H1 (cell line): Measurements from ENCODE around the gene SPOUT1. TPM values are rescaled to one million over a fixed set of nuclear protein-coding genes. Genes with fewer than 3 reads are reported as not detected.

ENCODE experiments used
- CTCF ChIA-PET: fragments of 300-600 bp; sonication (Branson Sonifier 250); formaldehyde crosslinking; loops from one replicate; lab custom pipeline; 2021; ENCODE audit not compliant: partially characterized antibody; lab: Charles Lee
- POLR2A ChIA-PET: fragments of 300-600 bp; sonication (Branson Sonifier 250); formaldehyde crosslinking; loops from one replicate; lab custom pipeline; 2021; ENCODE audit warnings: inconsistent platforms; ENCODE audit not compliant: partially characterized antibody; lab: Charles Lee
- DNase-seq, 2 experiments: peaks; one replicate each; pipeline versions ENCODE4 v3.0.0 to v3.0.0-alpha.2; 2010 to 2022; ENCODE audit warnings: low spot score in 2 of 2, low read depth in 1 of 2, mixed read lengths in 1 of 2
- FAIRE-seq: peaks from 2 replicates; lab custom pipeline; 2011; peaks lifted over from hg19 to GRCh38; lab: Jason Lieb, UNC
- H2AFZ ChIP-seq: 2 replicates; pipeline ENCODE4 v1.8.1; 2012; ENCODE audit warnings: low read length, inconsistent platforms
- H2AK5ac ChIP-seq: 2 replicates; pipeline ENCODE4 v1.6.1; 2013; ENCODE audit warnings: low read depth, low read length
- H2BK120ac ChIP-seq: replicated peaks from 2 replicates; pipeline ENCODE3; 2013; ENCODE audit warnings: low read depth, low read length, inconsistent platforms
- H2BK12ac ChIP-seq: 2 replicates; pipeline ENCODE4 v1.6.1; 2013; ENCODE audit warnings: low read depth, low read length
- H2BK15ac ChIP-seq: 2 replicates; pipeline ENCODE4 v1.6.1; 2013; ENCODE audit warnings: low read length
- H2BK20ac ChIP-seq: 2 replicates; pipeline ENCODE4 v1.6.1; 2013; ENCODE audit warnings: low read length
- H2BK5ac ChIP-seq: 2 replicates; pipeline ENCODE4 v1.6.1; 2013; ENCODE audit warnings: low read depth, low read length
- H3K14ac ChIP-seq: 2 replicates; pipeline ENCODE4 v1.6.1; 2013; ENCODE audit warnings: inconsistent platforms; ENCODE audit not compliant: insufficient read length
- H3K18ac ChIP-seq: 2 replicates; pipeline ENCODE4 v1.6.1; 2013; ENCODE audit warnings: low read length; ENCODE audit errors: extremely low read depth
- H3K23ac ChIP-seq: 2 replicates; pipeline ENCODE4 v1.6.1; 2013; ENCODE audit warnings: inconsistent platforms; ENCODE audit not compliant: insufficient read length
- H3K23me2 ChIP-seq: 2 replicates; pipeline ENCODE4 v1.6.1; 2013; ENCODE audit warnings: low read depth, low read length
- H3K27ac ChIP-seq: 2 replicates; pipeline ENCODE4 v1.6.1; 2011; ENCODE audit warnings: low read depth, low read length, inconsistent platforms
- H3K27me3 ChIP-seq, 4 experiments: replicated peaks in 1 of 4; 1 replicate in 1 of 4; 2 replicates in 3 of 4; pipeline versions ENCODE4 v1.6.1 to v1.8.1; 2011 to 2013; ENCODE audit warnings: low read length in 3 of 4, mild to moderate bottlenecking in 3 of 4, inconsistent platforms in 2 of 4, mixed read lengths in 2 of 4, moderate library complexity in 1 of 4; ENCODE audit not compliant: control insufficient read depth in 3 of 4, insufficient read depth in 3 of 4; ENCODE audit errors: extremely low read depth in 1 of 4
- H3K36me3 ChIP-seq, 4 experiments: 2 replicates each; pipeline versions ENCODE4 v1.6.1 to v1.8.1; 2011 to 2013; ENCODE audit warnings: mild to moderate bottlenecking in 4 of 4, low read length in 3 of 4, moderate library complexity in 2 of 4, control low read depth in 1 of 4, inconsistent platforms in 1 of 4; ENCODE audit not compliant: insufficient read depth in 4 of 4, control insufficient read depth in 2 of 4
- H3K4ac ChIP-seq: replicated peaks from 2 replicates; pipeline ENCODE3; 2013; ENCODE audit warnings: low read length, low read depth, mixed read lengths, inconsistent platforms; ENCODE audit not compliant: insufficient read length
- H3K4me1 ChIP-seq, 4 experiments: replicated peaks in 1 of 4; 1 replicate in 1 of 4; 2 replicates in 3 of 4; pipeline versions ENCODE4 v1.6.1 to v1.8.1; 2011 to 2013; ENCODE audit warnings: low read length in 3 of 4, inconsistent platforms in 2 of 4, mixed read lengths in 1 of 4; ENCODE audit not compliant: insufficient read depth in 4 of 4, control insufficient read depth in 3 of 4
- H3K4me2 ChIP-seq, 2 experiments: 2 replicates each; pipeline versions ENCODE4 v1.6.1 to v1.8.1; 2011 to 2013; ENCODE audit warnings: low read depth in 2 of 2, low read length in 2 of 2, control low read depth in 1 of 2, inconsistent platforms in 1 of 2, mild to moderate bottlenecking in 1 of 2; ENCODE audit not compliant: insufficient read depth in 1 of 2
- H3K4me3 ChIP-seq, 4 experiments: fragments of 200-600, 300-600 bp in 1 of 4; sonication (generic), shearing (Covaris generic), sonication (Bioruptor Twin) in 1 of 4; 2 replicates each; pipeline versions ENCODE4 v1.5.1 to v1.8.1; 2011 to 2016; ENCODE audit warnings: low read length in 4 of 4, low read depth in 3 of 4, control low read depth in 2 of 4, inconsistent platforms in 2 of 4, mild to moderate bottlenecking in 2 of 4, mixed read lengths in 1 of 4, moderate library complexity in 1 of 4; ENCODE audit not compliant: insufficient read depth in 2 of 4; ENCODE audit errors: extremely low read depth in 1 of 4
- H3K56ac ChIP-seq: replicated peaks from 2 replicates; pipeline ENCODE3; 2013; ENCODE audit warnings: low read depth, mild to moderate bottlenecking, mixed read lengths, low read length, inconsistent platforms; ENCODE audit not compliant: insufficient read length
- H3K79me1 ChIP-seq: 2 replicates; pipeline ENCODE4 v1.6.1; 2013; ENCODE audit warnings: low read depth, low read length, control low read depth
- H3K79me2 ChIP-seq, 2 experiments: 2 replicates each; pipeline versions ENCODE4 v1.6.1 to v1.8.1; 2012 to 2013; ENCODE audit warnings: low read length in 2 of 2, mild to moderate bottlenecking in 2 of 2, inconsistent platforms in 1 of 2; ENCODE audit not compliant: insufficient read depth in 2 of 2, control insufficient read depth in 1 of 2
- H3K9ac ChIP-seq, 4 experiments: replicated peaks in 1 of 4; 1 replicate in 1 of 4; 2 replicates in 3 of 4; pipeline versions ENCODE4 v1.6.1 to v1.8.1; 2011 to 2013; ENCODE audit warnings: low read depth in 3 of 4, low read length in 3 of 4, control low read depth in 2 of 4, mild to moderate bottlenecking in 2 of 4, moderate library complexity in 2 of 4, inconsistent platforms in 1 of 4; ENCODE audit errors: extremely low read depth in 1 of 4
- H3K9me3 ChIP-seq, 2 experiments: 2 replicates each; pipeline versions ENCODE4 v1.6.1 to v1.8.1; 2012 to 2013; ENCODE audit warnings: mild to moderate bottlenecking in 2 of 2, moderate library complexity in 2 of 2, control low read depth in 1 of 2, inconsistent platforms in 1 of 2, low read depth in 1 of 2, low read length in 1 of 2, mixed read lengths in 1 of 2; ENCODE audit not compliant: insufficient read depth in 2 of 2
- H4K20me1 ChIP-seq, 2 experiments: replicated peaks in 1 of 2; 2 replicates each; pipeline versions ENCODE3 to v1.8.1; 2011 to 2013; ENCODE audit warnings: inconsistent platforms in 2 of 2, low read length in 2 of 2, mild to moderate bottlenecking in 1 of 2; ENCODE audit not compliant: insufficient read depth in 2 of 2, control insufficient read depth in 1 of 2
- H4K5ac ChIP-seq: 2 replicates; pipeline ENCODE4 v1.6.1; 2013; ENCODE audit warnings: low read length, low read depth, mixed read lengths, inconsistent platforms; ENCODE audit not compliant: insufficient read length
- H4K8ac ChIP-seq: 2 replicates; pipeline ENCODE4 v1.8.0; 2013; ENCODE audit warnings: mild to moderate bottlenecking, moderate library complexity, low read length, inconsistent platforms; ENCODE audit not compliant: insufficient read depth; ENCODE audit errors: extremely low read depth
- H4K91ac ChIP-seq: replicated peaks from 2 replicates; pipeline ENCODE3; 2013; ENCODE audit warnings: low read length, mixed read lengths, inconsistent platforms; ENCODE audit not compliant: insufficient read length
- CHD2 ChIP-seq: IDR thresholded peaks from 2 replicates; pipeline ENCODE4 v1.6.1; 2012; ENCODE audit warnings: low read length, improper control_type of control experiment
- CTCF ChIP-seq, 3 experiments: IDR thresholded peaks; 1 replicate in 2 of 3; 2 replicates in 1 of 3; pipeline versions ENCODE4 v1.5.1 to v1.6.1; 2011; ENCODE audit warnings: low read length in 3 of 3, mild to moderate bottlenecking in 3 of 3, inconsistent platforms in 2 of 3, low read depth in 1 of 3, moderate library complexity in 1 of 3; ENCODE audit not compliant: insufficient read depth in 1 of 3; ENCODE audit errors: control extremely low read depth in 1 of 3
- SRF ChIP-seq: IDR thresholded peaks from 2 replicates; pipeline ENCODE4 v1.6.1; 2011; ENCODE audit warnings: mild to moderate bottlenecking, low read depth, low read length, moderate library complexity
- WGBS, 2 experiments: shearing (Covaris generic) in 1 of 2; methylation state at CpG; one replicate each; pipeline versions ENCODE4 v1.1.6 to v1.1.7; 2013 to 2015; ENCODE audit warnings: low lambda C conversion rate in 2 of 2, mixed read lengths in 2 of 2, inconsistent platforms in 1 of 2, low coverage in 1 of 2, missing lambda C conversion rate in 1 of 2; ENCODE audit not compliant: insufficient replicate concordance in 2 of 2, insufficient coverage in 1 of 2, insufficient read length in 1 of 2; ENCODE audit errors: extremely low coverage in 1 of 2, missing lambda C conversion rate in 1 of 2; 5-methylcytosine and 5-hydroxymethylcytosine counted together
- polyA plus RNA-seq, 7 experiments: library from polyadenylated mRNA; depleted of rRNA in 3 of 7; stranded (reverse) in 5 of 7; unstranded in 2 of 7; fragments of >200 nt in 5 of 7; fragments of 200-250 nt in 2 of 7; gene quantifications; 1 replicate in 5 of 7; 2 replicates in 1 of 7; 4 replicates in 1 of 7; pipeline versions ENCODE4 v1.2.1 to v1.2.3, GENCODE V29; 2011 to 2013; ENCODE audit warnings: missing spikeins in 2 of 7, mixed read lengths in 2 of 7
- total RNA-seq: library from RNA; stranded (reverse); fragmentation: NEBNext Ultra II Directional; extraction: Animal tissue kit (Norgen Biotek cat#: 25700); gene quantifications from 2 replicates; pipeline ENCODE4 v1.2.1, GENCODE V29; 2021

The SPOUT1 gene
- total and polyA plus RNA-seq, 2 of the 8 experiments (the other 6 are each of a cell fraction or from before 2014, with no cell fraction given), result 69.2 to 77.8 TPM

- FAIRE-seq (no peak), DNase-seq (no peak)
- Histone ChIP-seq H3K79me2 (no peaks in the 10 kb centered on the region), H3K9ac (no peak overlapping the region), H2AFZ (no peak overlapping the region), H3K14ac (no peak overlapping the region), H3K4ac (no peak overlapping the region), H2BK12ac (no peak overlapping the region), H2BK15ac (no peak overlapping the region), H2AK5ac (no peak overlapping the region), H2BK120ac (no peak overlapping the region), H3K4me1 (no peaks in the 10 kb centered on the region), H2BK20ac (no peak overlapping the region), H3K27ac (no peak overlapping the region), H3K36me3 (peaks cover 2 to 13% (median 10%) of the 10 kb centered on the region in 4 experiments; a peak in 6 of 8 replicates), H3K79me1 (no peaks in the 10 kb centered on the region), H4K91ac (no peak overlapping the region), H3K4me2 (no peak overlapping the region), H4K8ac (no peak overlapping the region), H3K23me2 (no peaks in the 10 kb centered on the region), H3K56ac (no peak overlapping the region), H3K9me3 (no peaks in the 10 kb centered on the region), H4K5ac (no peak overlapping the region), H3K4me3 (no peak overlapping the region), H3K23ac (no peak overlapping the region), H3K27me3 (no peaks in the 10 kb centered on the region), H4K20me1 (peaks cover 0 to 4% of the 10 kb centered on the region in 2 experiments), H2BK5ac (no peak overlapping the region; the same call in 1 of the 2 replicates), H3K18ac (no peak overlapping the region)
- 84% methylated on average over 13 of the region's 14 CpGs; no CpG with 5 or more reads in 1 of the 2 experiments for WGBS, 2 experiments
- ChIA-PET POLR2A (interaction anchor here (0.5 to 4.6 kb wide), 4 partner anchors 9 to 508 kb away, joined by 3 to 37 read pairs (median 3); partner anchors contain the start of gene ENDOG), CTCF (interaction anchor here (1.0 to 2.5 kb wide), 6 partner anchors 10 to 75 kb away, joined by 3 to 11 read pairs (median 4); partner anchors contain the start of gene ENDOG)
- no peak for TF ChIP-seq CTCF (IDR thresholded peaks at IDR 0.05; ENCODE audit: control extremely low read depth in 1 of 3, insufficient read depth in 1 of 3, low read depth in 1 of 3, low read length in 3 of 3)
- no peak for TF ChIP-seq CHD2
- no peak for TF ChIP-seq SRF
Observed at GRCh38 chr9:128807827-128808226, 21.8 kb downstream of the SPOUT1 start.
